Measurements from ENCODE around the gene KLHL41.
"Not testable (repeated sequence)": the region's sequence is repeated elsewhere in the genome, so short reads cannot be mapped to it uniquely, and the experiment has no call there.

KLHL41 gene

GRCh38 chr2:169507698-169508097 lies 1.8 kb upstream of the KLHL41 start:
- in situ Hi-C loops (cut with MboI; ENCODE audit: low sequenced_read_pairs), result no loop called here

DNA sequence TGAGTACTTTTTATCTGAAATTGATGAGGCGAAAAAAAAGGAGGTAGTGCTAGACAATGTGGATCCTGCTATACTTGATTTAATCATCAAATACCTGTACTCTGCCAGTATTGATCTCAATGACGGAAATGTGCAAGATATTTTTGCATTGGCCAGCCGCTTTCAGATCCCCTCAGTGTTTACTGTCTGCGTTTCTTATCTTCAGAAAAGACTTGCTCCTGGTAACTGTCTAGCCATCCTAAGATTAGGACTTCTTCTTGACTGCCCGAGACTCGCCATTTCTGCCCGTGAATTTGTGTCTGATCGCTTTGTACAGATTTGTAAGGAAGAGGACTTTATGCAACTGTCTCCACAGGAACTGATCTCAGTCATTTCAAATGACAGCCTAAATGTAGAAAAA lies 453 bp downstream of the KLHL41 start:
- in situ Hi-C loops (cut with MboI; ENCODE audit: low sequenced_read_pairs), result no loop called here

GRCh38 chr2:169510496-169510895 lies 994 bp downstream of the KLHL41 start:
- in situ Hi-C loops (cut with MboI; ENCODE audit: low sequenced_read_pairs), result no loop called here

DNA sequence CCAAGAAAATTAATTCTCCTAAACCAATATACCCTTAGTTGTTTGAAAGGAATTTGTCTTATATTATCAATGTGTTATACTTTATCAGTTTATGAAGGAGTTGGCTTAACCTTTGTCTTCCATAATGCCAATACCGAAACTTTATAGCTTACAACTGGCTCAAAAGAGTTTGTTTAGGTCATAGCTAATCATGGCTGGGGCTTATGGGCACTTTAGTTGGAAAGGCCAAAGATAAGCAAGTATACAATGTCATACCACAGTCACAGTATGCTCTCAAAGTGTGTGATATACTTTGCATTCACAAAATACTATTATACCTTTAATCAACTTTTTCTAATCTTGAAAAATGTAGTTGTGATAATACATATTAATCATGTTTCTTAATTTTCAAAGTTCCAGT lies 2.3 kb downstream of the KLHL41 start:
- in situ Hi-C loops (cut with MboI; ENCODE audit: low sequenced_read_pairs), result no loop called here

DNA sequence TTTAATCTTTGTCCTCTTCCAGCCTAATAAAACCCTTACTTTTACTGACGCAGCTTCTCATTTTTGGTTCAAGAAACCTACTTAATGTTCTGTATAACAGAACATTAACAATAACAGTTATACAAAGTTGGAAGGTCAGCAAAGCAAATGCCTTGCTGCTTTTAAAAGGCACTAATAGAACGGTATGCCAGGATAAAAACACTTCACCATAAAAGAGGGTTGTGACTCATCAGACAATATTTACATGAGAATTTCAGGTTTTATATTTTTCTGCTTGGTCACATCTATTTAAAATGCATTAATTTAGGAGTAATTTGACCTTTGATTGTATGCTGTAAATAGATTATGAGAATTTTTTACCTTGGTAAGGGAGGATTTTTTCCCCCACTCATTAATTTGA lies 3.0 kb downstream of the KLHL41 start:
- in situ Hi-C loops (cut with MboI; ENCODE audit: low sequenced_read_pairs), result no loop called here

GRCh38 chr2:169513094-169513493 lies 3.6 kb downstream of the KLHL41 start:
- in situ Hi-C loops (cut with MboI; ENCODE audit: low sequenced_read_pairs), result no loop called here

DNA sequence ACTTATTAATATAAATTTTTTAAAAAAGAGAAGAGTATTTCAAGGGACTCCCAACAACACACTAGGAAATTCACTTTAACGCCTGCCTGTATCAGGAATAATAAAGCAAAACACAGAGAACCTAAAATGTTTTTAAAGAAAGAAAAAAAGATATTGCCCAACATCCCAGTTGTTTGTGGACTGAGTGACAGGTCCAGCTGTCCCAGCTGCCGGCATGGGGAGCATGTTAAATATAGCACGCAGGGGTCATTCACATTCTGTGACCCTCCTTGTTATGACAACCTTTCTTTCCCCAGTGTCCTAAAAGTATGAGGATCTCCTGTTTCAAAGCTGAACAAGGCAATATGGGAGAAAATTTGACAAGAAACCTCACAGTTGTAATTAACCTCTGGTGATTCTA lies 4.4 kb downstream of the KLHL41 start:
- in situ Hi-C loops (cut with MboI; ENCODE audit: low sequenced_read_pairs), result no loop called here

GRCh38 chr2:169514758-169515157 lies 5.3 kb downstream of the KLHL41 start:
- in situ Hi-C loops (cut with MboI; ENCODE audit: low sequenced_read_pairs), result not testable (repeated sequence)

DNA sequence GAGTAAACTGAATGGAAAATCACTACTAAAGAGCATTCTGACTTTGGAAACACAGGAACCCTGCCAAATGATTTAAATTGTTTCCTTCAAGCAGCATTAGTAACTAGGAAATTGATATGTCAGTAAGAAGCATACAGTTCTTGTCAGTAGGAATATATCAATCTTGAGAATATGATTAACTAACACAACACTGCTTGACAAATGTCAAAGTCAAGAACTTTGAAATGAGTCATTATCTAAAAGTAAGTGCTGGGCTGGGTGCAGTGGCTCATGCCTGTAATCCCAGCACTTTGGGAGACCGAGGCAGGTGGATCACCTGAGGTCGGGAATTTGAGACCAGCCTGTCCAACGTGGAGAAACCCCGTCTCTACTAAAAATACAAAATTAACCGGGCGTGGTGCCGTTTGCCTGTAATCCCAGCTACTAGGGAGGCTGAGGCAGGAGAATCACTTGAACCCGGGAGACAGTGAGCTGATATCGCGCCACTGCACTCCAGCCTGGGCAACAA lies 7.0 kb downstream of the KLHL41 start:
- in situ Hi-C loops (cut with MboI; ENCODE audit: low sequenced_read_pairs), result not testable (repeated sequence)

GRCh38 chr2:169520896-169521295 lies 11.4 kb downstream of the KLHL41 start:
- in situ Hi-C loops (cut with MboI; ENCODE audit: low sequenced_read_pairs), result no loop called here

DNA sequence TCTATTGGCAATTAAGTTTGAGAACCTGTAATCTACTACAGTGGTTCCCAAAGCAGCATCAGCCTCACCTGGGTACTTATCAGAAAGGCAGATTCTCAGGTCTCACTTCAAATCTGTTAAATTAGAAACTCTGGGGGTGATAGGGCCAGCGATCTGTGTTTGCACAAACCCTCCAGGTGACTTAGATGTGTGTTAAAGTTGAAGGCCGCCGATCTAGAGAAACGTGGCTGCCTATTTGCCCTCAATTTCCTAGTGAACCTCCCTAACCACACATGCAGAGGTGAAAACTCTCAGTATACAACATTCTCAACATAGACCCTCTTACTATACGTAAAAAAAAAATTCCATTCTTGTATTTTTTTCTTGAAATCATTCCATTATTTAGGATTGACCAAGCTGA lies 14.2 kb downstream of the KLHL41 start:
- in situ Hi-C loops (cut with MboI; ENCODE audit: low sequenced_read_pairs), result no loop called here

- in situ Hi-C loops (cut with MboI; ENCODE audit: low sequenced_read_pairs), result no loop called here
These were observed 15.9 kb downstream of the KLHL41 start for GRCh38 chr2:169525434-169525833.

GRCh38 chr2:169526451-169526850 lies 16.9 kb downstream of the KLHL41 start:
- in situ Hi-C loops (cut with MboI; ENCODE audit: low sequenced_read_pairs), result no loop called here

- in situ Hi-C loops (cut with MboI; ENCODE audit: low sequenced_read_pairs), result no loop called here
These were observed 18.8 kb downstream of the KLHL41 start for GRCh38 chr2:169528271-169528701.

- in situ Hi-C loops (cut with MboI; ENCODE audit: low sequenced_read_pairs), result not testable (repeated sequence)
These were observed 30.0 kb downstream of the KLHL41 start for GRCh38 chr2:169539460-169539859.

DNA sequence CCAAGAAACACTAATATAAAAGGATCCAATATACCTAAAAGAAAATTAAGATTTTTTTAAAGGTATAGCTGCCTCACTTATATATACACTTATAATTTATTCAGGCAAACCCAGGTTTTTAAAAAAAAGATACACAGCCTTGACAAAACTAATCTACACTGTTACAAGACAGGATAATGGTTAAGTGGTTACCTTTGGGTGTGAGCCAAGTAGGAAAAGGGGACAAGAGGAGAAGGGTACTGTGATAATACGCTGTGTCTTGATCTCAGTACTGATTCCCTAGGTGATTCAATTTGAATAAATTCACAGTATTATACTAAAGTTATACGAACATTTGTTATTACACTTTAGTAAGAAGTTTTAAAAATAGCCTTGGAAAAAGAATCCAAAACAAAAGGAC lies 30.6 kb downstream of the KLHL41 start:
- in situ Hi-C loops (cut with MboI; ENCODE audit: low sequenced_read_pairs), result no loop called here

- in situ Hi-C loops (cut with MboI; ENCODE audit: low sequenced_read_pairs), result no loop called here
These were observed 32.9 kb downstream of the KLHL41 start for GRCh38 chr2:169542433-169542832.

DNA sequence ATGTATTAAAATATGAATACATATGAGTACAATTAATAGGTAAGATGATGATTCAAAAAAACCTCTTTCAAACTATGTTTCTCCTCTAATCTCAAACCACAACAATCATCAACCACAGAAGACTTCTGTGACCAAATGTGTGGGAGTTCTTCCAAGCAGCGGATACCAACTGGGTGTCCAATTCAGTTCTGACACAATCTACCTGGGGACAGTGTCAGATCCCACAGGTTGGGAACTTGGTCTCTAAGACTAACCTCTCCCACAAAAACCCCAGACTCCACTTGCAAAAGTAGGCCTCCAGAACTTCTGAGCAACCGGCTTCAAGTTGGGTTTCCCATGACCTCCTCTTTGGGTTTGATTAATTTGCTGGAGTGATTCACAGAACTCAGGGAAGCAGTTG lies 37.3 kb downstream of the KLHL41 start:
- in situ Hi-C loops (cut with MboI; ENCODE audit: low sequenced_read_pairs), result no loop called here

DNA sequence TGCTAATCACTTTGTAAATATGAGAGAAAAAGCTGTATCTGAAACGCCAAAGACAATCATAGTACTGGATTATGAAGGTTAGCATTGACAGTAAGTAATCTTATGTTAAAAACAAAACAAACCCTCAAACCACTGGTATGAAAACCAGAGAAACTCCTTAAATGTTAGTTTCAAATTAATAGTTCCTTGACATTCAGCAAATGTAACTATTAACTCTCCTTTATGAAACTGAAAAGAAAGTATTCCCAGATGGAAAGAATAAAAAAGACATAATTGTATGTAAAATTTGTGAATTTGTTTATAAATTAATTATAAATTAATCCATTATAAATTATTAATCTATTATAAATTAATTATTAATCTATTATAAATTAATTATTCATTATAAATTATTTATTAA lies 51.9 kb downstream of the KLHL41 start:
- in situ Hi-C loops (cut with MboI; ENCODE audit: low sequenced_read_pairs), result no loop called here

DNA sequence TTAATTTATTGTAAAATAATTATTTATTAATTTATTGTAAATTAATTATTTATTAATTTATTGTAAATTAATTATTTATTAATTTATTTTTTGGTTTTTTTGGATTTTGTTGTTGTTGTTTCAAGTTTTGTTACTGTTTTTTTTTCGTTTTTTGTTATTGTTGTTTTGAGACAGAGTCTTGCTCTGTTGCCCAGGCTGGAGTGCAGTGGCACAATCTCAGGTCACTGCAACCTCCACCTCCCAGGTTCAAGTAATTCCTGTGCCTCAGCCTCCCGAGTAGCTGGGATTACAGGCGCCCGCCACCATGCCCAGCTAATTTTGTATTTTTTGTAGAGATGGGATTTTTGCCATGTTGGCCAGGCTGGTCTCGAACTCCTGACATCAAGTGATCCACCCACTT lies 52.6 kb downstream of the KLHL41 start:
- in situ Hi-C loops (cut with MboI; ENCODE audit: low sequenced_read_pairs), result not testable (repeated sequence)

GRCh38 chr2:169562519-169562918 lies 53.0 kb downstream of the KLHL41 start:
- in situ Hi-C loops (cut with MboI; ENCODE audit: low sequenced_read_pairs), result no loop called here

- in situ Hi-C loops (cut with MboI; ENCODE audit: low sequenced_read_pairs), result no loop called here
These were observed 56.2 kb downstream of the KLHL41 start for GRCh38 chr2:169565686-169566085.

DNA sequence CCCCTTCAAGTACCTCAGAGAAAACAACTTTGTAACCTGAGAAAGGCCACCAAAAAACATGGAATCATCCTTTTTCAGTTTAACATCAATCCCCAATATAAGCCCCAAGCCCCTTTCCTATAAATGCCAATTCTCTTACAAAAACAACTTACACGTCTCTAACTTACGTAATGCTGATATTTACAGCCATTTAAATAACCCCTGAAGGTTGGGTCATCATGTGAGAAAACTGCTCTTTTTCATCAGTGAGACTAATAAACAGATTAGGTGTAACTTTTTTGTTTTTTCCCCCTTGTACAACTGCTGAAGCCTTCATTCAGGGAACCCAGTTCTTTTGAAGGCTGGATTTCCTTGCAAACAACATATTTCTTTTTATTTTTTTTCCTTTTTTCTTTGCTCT lies 60.4 kb downstream of the KLHL41 start:
- in situ Hi-C loops (cut with MboI; ENCODE audit: low sequenced_read_pairs), result no loop called here

- in situ Hi-C loops (cut with MboI; ENCODE audit: low sequenced_read_pairs), result not testable (repeated sequence)
These were observed 61.2 kb downstream of the KLHL41 start for GRCh38 chr2:169570752-169571151.

Data from HL-60/S4 (cell line).